Fibroblast of skin of right biceps (primary cell): ENCODE measurements around the gene UBR3.

Experiments
- DNase-seq: peaks from one replicate; pipeline ENCODE4 v3.0.0-alpha.2; 2013

UBR3 gene

GRCh38 chr2:170013802-170014551, 186.7 kb downstream of the UBR3 start:
- DNase-seq, result no peak

- no peak for DNase-seq
Observed at GRCh38 chr2:170014769-170015168, 187.5 kb downstream of the UBR3 start.

GRCh38 chr2:170017860-170018532, 190.7 kb downstream of the UBR3 start:
- no peak for DNase-seq

- no peak for DNase-seq
Observed at GRCh38 chr2:170019060-170019805, 192.0 kb downstream of the UBR3 start.

GRCh38 chr2:170020777-170021176, 193.5 kb downstream of the UBR3 start:
- DNase-seq, result no peak

- DNase-seq, result peak; percentile 86
Observed at GRCh38 chr2:170022692-170023091, 195.4 kb downstream of the UBR3 start.

GRCh38 chr2:170024721-170025120, 197.5 kb downstream of the UBR3 start:
- no peak for DNase-seq

- no peak for DNase-seq
Observed at GRCh38 chr2:170025223-170025622, 198.0 kb downstream of the UBR3 start.

GRCh38 chr2:170026361-170026760, 199.1 kb downstream of the UBR3 start:
- DNase-seq, result no peak

GRCh38 chr2:170029551-170029950, 202.3 kb downstream of the UBR3 start:
- DNase-seq, result no peak

- no peak for DNase-seq
Observed at GRCh38 chr2:170030040-170030439, 202.8 kb downstream of the UBR3 start.

- no peak for DNase-seq
Observed at GRCh38 chr2:170031288-170031687, 204.0 kb downstream of the UBR3 start.

GRCh38 chr2:170034596-170034995, 207.3 kb downstream of the UBR3 start:
- no peak for DNase-seq

- DNase-seq, result no peak
Observed at GRCh38 chr2:170038734-170039133, 211.5 kb downstream of the UBR3 start.

GRCh38 chr2:170039401-170040172, 212.3 kb downstream of the UBR3 start:
- DNase-seq, result no peak

- DNase-seq, result no peak
Observed at GRCh38 chr2:170044751-170045478, 217.7 kb downstream of the UBR3 start.

GRCh38 chr2:170047331-170048065, 220.2 kb downstream of the UBR3 start:
- DNase-seq, result no peak

- peak; percentile 35 for DNase-seq
Observed at GRCh38 chr2:170052151-170052550, 224.9 kb downstream of the UBR3 start.

- no peak for DNase-seq
Observed at GRCh38 chr2:170054997-170055396, 227.7 kb downstream of the UBR3 start.

GRCh38 chr2:170056900-170057299, 229.6 kb downstream of the UBR3 start:
- DNase-seq, result no peak

- DNase-seq, result no peak
Observed at GRCh38 chr2:170063456-170064235, 236.4 kb downstream of the UBR3 start.
